ENCODE data around the gene HPSE.

HPSE gene

GRCh38 chr4:83247415-83248357 lies 87.0 kb downstream of the HPSE start:
- DNase-seq = no peak
